GM10266 (cell line): ENCODE measurements around the gene DPH1.

Experiments
- DNase-seq: peaks from one replicate; pipeline ENCODE4 v3.0.0; 2012; ENCODE audit errors: extremely low spot score
- TF ChIP-seq, protein P1 (sequence below): IDR thresholded peaks from 2 replicates; pipeline ENCODE4 v1.5.1; 2012; ENCODE audit warnings: mild to moderate bottlenecking, low read depth; ENCODE audit not compliant: control insufficient read depth, insufficient read depth; ENCODE audit errors: missing control alignments

Gene DPH1

DNA sequence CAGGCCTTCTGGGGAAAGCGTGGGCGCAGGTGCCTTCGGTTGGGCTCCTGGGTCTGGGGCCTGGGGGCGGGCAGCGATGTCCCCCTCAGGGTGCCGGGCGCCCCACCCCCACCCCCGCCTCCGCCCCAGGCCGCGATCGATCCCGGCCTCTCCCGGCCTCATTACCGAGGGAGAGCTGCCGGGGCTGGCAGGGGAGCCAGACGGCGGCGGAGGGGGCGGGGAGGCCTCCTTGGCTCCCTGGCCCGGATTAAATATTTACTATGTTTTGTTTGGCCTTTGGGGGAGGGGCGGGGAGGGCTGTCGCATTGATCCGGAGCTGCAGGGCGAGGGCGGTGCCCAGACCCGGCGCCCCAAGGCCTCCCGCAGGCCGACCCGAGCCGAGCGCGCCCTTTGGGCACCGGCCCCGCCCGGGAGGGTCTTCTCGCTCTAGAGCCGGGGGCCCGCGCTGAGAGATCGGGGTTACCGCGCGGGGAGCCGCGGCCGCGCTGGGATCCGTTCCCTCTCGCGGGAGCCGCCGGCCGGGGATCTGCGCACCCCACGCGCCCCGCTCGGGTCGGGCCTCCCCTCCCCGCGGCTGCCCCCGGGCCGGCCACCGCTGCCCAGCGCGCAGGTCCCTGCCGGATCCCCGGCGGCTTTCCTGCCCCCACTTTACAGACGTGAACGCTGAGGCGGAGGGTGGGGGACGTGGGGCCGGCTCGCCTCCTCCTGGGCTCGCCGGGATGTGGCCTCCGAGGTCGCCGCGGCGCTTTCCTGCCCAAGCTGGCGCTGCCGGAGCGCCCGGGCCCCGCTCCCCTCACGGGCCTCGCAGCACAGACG, 31.8 kb upstream of the DPH1 start:
- no peak for DNase-seq
- TF ChIP-seq, protein P1, sequence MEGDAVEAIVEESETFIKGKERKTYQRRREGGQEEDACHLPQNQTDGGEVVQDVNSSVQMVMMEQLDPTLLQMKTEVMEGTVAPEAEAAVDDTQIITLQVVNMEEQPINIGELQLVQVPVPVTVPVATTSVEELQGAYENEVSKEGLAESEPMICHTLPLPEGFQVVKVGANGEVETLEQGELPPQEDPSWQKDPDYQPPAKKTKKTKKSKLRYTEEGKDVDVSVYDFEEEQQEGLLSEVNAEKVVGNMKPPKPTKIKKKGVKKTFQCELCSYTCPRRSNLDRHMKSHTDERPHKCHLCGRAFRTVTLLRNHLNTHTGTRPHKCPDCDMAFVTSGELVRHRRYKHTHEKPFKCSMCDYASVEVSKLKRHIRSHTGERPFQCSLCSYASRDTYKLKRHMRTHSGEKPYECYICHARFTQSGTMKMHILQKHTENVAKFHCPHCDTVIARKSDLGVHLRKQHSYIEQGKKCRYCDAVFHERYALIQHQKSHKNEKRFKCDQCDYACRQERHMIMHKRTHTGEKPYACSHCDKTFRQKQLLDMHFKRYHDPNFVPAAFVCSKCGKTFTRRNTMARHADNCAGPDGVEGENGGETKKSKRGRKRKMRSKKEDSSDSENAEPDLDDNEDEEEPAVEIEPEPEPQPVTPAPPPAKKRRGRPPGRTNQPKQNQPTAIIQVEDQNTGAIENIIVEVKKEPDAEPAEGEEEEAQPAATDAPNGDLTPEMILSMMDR: no peak

DNA sequence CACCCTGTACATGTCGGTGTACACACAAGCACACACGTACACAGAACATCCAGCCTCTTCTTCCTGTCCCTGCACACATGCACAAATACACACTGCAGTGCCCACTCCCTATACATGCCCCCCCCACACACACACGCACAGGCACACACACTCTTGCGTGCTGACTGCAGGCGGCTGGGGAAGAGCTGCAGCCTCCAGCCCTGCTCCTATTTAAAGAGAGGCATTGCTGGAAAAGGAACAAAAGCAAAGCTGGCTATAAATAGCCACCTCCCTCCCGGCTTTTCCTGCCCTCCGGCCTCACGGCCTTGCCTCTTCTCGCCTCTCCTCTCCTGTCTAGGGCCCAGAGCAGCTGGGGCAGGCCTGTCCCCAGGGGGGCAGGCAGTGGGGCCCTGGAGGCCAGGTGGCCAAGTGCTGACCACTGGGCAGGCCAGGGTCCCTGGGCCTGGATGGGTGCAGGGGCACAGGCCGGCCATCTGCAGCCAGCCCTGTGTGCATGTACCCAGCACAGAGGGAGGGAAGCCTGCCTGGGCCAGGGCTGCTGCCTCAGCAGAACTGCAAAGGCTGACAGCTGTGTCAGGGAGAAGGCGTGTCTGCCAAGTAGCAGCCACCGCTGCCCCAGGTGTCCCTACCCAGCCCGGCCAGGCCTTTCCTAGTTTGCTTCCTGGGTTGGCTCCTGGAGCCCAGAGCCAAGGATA, 30.2 kb upstream of the DPH1 start:
- DNase-seq: no peak
- TF ChIP-seq, protein P1: no peak

DNA sequence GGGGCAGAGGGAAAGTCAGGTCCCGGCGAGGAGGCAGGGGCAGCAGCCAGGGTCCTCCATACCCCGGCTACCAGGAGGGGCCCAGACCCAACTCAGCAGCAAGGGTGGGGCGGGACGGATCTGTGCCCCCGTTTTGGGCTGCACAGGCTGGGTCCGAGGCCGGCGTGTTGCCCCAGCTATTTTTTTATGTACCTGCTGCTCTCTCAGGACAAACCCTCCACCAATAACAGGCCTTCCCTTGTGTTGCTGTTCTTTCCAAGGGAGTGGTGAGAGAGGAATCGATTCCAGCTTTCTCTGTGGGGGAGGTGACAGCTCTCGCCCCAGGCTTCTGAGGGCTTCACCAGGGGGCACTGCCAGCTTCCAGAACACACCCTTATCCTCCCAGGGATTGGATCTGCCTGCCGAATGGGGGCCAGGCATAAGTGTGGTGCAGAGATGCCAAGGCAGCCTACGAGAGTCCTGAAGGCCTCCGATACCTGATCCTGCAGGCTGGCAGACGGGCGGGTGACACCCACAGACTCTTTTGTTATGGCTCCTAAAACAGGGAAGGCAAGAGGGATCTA, 27.1 kb upstream of the DPH1 start:
- no peak for DNase-seq
- TF ChIP-seq, protein P1: no peak

DNA sequence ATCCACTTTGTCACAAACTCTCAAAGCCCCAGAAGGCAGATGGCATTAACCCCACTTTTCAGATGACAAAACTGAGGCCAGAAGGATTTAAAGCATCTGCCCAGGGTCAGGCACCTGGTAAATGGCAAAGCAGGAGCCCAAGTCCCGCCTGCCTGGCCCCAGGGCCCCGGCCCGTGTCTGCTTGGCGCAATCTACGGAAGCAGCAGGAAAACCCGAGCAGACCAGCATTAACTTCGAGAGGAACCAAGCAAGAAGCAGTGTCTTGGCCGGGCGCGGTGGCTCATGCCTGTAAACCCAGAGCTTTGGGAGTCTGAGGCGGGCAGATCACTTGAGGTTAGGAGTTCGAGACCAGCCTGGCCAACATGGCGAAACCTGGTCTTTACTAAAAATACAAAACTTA, 26.4 kb upstream of the DPH1 start:
- TF ChIP-seq, protein P1: no peak
- no peak for DNase-seq

DNA sequence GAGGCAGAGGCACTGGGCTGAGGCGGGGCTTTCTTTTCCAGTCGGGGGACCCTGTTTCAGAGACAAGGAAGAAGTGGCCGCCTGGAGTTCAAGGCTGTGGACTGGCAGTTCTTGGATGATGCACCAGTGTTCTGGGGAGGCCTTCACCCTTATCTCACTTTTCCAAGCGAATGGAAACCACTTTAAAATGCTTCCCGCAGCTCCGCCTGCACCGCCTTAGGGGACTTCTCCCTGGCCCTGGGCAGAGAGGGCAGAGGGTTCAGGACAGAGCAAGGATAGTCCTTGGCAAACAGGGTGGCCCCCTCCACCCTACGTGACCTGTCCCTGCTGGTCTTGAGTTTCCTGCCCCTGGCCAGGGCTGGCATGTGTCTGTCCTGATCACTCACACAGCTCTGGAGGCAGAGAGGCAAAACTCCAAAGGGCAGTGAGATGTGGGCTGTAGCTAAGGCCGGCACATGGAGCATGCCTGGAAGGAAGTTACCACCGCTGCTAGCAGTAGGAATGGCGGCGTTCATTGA, 25.5 kb upstream of the DPH1 start:
- TF ChIP-seq, protein P1: no peak
- no peak for DNase-seq

DNA sequence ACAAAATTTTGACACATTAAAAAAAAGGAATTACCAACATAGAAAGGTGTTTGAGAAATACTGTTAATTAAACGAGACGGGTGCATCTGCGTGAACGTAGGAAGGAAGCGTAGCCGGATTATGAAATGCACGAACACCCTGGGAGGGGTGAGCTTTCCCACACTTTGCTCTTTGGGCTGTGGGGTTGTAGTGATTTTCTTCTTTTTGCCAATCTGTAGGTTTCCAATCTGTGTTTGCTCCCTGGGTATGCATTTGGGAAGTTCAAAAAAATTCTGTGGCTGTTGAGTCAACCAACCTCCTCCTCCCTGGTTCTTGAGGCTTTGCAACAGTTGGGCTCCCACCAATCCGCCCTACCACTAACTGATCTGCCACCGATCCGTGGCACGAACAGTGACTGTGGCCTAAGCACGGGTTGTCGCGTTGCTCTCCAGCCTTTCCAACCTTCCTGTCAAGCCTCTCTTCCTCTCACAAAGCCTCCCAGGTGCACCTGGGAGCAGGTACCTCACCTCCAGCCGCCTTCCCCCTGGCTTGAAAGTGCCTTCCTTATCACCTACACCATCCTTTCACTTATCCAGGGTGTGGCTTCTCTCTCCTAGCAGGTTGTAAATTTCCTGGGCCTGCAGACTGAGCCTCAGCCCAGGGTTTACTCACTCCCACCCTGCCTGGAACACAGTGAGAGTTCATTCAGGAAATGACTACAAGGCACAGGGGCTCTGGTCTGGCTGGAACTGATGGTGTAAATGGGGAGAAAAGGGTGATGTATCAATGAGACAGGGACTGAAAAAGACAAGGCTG, 21.4 kb upstream of the DPH1 start:
- DNase-seq: no peak
- TF ChIP-seq, protein P1: no peak
